Measurements from ENCODE around the gene DAPK2. TPM values are rescaled to one million over a fixed set of nuclear protein-coding genes. Genes with fewer than 3 reads are reported as not detected.

Gene DAPK2
- total RNA-seq, 1 donor: 23.5 TPM

- H3K4me3 ChIP-seq (ENCODE audit: insufficient read depth, low read length): no peak overlapping the region
- peaks cover 3% of the 10 kb centered on the region for H3K4me1 ChIP-seq (ENCODE audit: insufficient read depth, low read length)
- no peak overlapping the region for H2AFZ ChIP-seq (ENCODE audit: low read length)
- no peaks in the 10 kb centered on the region for H3K36me3 ChIP-seq (ENCODE audit: insufficient read depth, low read length)
- H4K20me1 ChIP-seq (ENCODE audit: insufficient read depth, low read length): no peaks in the 10 kb centered on the region
- H3K79me2 ChIP-seq (ENCODE audit: insufficient read depth, low read length): no peaks in the 10 kb centered on the region
- DNase-seq (ENCODE audit: insufficient read length, low spot score, missing footprints): no peak
- no peaks in the 10 kb centered on the region for H3K27me3 ChIP-seq (ENCODE audit: insufficient read depth, low read length)
- no peak overlapping the region for H3K4me2 ChIP-seq (ENCODE audit: insufficient read depth, low read length)
- H3K27ac ChIP-seq (ENCODE audit: low read depth, low read length): no peak overlapping the region
- no peaks in the 10 kb centered on the region for H3K9me3 ChIP-seq (ENCODE audit: low read depth, low read length)
- TF ChIP-seq CTCF (IDR thresholded peaks at IDR 0.05; ENCODE audit: extremely low read depth, low read depth, low read length): peak; percentile 28
Observed at GRCh38 chr15:63983061-63983711, 63.1 kb downstream of the DAPK2 start.

GRCh38 chr15:63982381-63982854, 63.9 kb downstream of the DAPK2 start:
- H3K9me3 ChIP-seq (ENCODE audit: low read depth, low read length): no peaks in the 10 kb centered on the region
- H3K27ac ChIP-seq (ENCODE audit: low read depth, low read length): no peak overlapping the region
- H3K4me1 ChIP-seq (ENCODE audit: insufficient read depth, low read length): peaks cover 3% of the 10 kb centered on the region
- no peaks in the 10 kb centered on the region for H4K20me1 ChIP-seq (ENCODE audit: insufficient read depth, low read length)
- H3K4me3 ChIP-seq (ENCODE audit: insufficient read depth, low read length): no peak overlapping the region
- no peak for TF ChIP-seq CTCF (IDR thresholded peaks at IDR 0.05; ENCODE audit: extremely low read depth, low read depth, low read length)
- H3K4me2 ChIP-seq (ENCODE audit: insufficient read depth, low read length): no peak overlapping the region
- no peaks in the 10 kb centered on the region for H3K36me3 ChIP-seq (ENCODE audit: insufficient read depth, low read length)
- no peaks in the 10 kb centered on the region for H3K27me3 ChIP-seq (ENCODE audit: insufficient read depth, low read length)
- no peaks in the 10 kb centered on the region for H3K79me2 ChIP-seq (ENCODE audit: insufficient read depth, low read length)
- DNase-seq (ENCODE audit: insufficient read length, low spot score, missing footprints): no peak
- no peak overlapping the region for H2AFZ ChIP-seq (ENCODE audit: low read length)

- Histone ChIP-seq H3K4me1 (ENCODE audit: insufficient read depth, low read length) (peaks cover 3% of the 10 kb centered on the region), H3K4me3 (ENCODE audit: insufficient read depth, low read length) (no peak overlapping the region), H3K27me3 (ENCODE audit: insufficient read depth, low read length) (no peaks in the 10 kb centered on the region), H3K27ac (ENCODE audit: low read depth, low read length) (no peak overlapping the region), H3K79me2 (ENCODE audit: insufficient read depth, low read length) (no peaks in the 10 kb centered on the region), H3K4me2 (ENCODE audit: insufficient read depth, low read length) (no peak overlapping the region), H4K20me1 (ENCODE audit: insufficient read depth, low read length) (no peaks in the 10 kb centered on the region), H2AFZ (ENCODE audit: low read length) (no peak overlapping the region), H3K9me3 (ENCODE audit: low read depth, low read length) (no peaks in the 10 kb centered on the region), H3K36me3 (ENCODE audit: insufficient read depth, low read length) (no peaks in the 10 kb centered on the region)
- TF ChIP-seq CTCF (IDR thresholded peaks at IDR 0.05; ENCODE audit: extremely low read depth, low read depth, low read length): no peak
- DNase-seq (ENCODE audit: insufficient read length, low spot score, missing footprints): no peak
Observed at GRCh38 chr15:63981596-63982320, 64.5 kb downstream of the DAPK2 start.

- TF ChIP-seq CTCF (IDR thresholded peaks at IDR 0.05; ENCODE audit: extremely low read depth, low read depth, low read length): no peak
- DNase-seq (ENCODE audit: insufficient read length, low spot score, missing footprints): no peak
- no peaks in the 10 kb centered on the region for H3K4me1 ChIP-seq (ENCODE audit: insufficient read depth, low read length)
- H4K20me1 ChIP-seq (ENCODE audit: insufficient read depth, low read length): no peaks in the 10 kb centered on the region
- no peaks in the 10 kb centered on the region for H3K9me3 ChIP-seq (ENCODE audit: low read depth, low read length)
- no peaks in the 10 kb centered on the region for H3K27me3 ChIP-seq (ENCODE audit: insufficient read depth, low read length)
- H3K4me2 ChIP-seq (ENCODE audit: insufficient read depth, low read length): no peak overlapping the region
- H2AFZ ChIP-seq (ENCODE audit: low read length): no peak overlapping the region
- no peak overlapping the region for H3K27ac ChIP-seq (ENCODE audit: low read depth, low read length)
- no peaks in the 10 kb centered on the region for H3K36me3 ChIP-seq (ENCODE audit: insufficient read depth, low read length)
- no peak overlapping the region for H3K4me3 ChIP-seq (ENCODE audit: insufficient read depth, low read length)
- no peaks in the 10 kb centered on the region for H3K79me2 ChIP-seq (ENCODE audit: insufficient read depth, low read length)
Observed at GRCh38 chr15:63979262-63979793, 67.0 kb downstream of the DAPK2 start.
